ENCODE data around the gene AKAP13. TPM values are rescaled to one million over a fixed set of nuclear protein-coding genes. Genes with fewer than 3 reads are reported as not detected.

AKAP13 gene
- polyA plus RNA-seq, 1 experiment, result 13.6 TPM

DNA sequence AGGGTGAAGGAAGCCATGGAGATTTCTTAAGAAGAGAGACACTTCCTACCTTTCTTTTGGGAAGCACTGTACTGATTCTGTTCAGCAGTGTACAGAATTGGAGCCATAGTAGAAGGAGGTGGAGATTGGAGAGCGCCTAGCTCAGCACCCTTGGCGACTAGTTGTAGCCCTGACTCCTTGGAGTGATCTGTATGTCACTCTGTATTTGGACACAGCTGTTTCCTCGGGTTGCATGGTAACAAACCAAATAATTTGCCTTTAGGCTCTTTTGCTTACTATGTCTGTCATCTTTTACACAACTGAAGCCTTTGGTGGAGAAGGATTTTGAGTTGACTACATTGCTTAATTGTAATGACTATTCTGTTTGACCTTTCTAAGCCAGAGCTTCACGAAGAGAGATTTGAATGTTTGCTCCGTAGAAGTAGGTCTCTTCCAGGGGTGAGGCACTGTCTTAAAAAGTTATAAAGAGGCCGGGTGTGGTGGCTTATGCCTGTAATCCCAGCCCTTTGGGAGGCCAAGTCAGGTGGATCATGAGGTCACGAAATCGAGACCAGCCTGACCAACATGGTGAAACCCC is 77.1 kb downstream of the AKAP13 start:
- TF ChIP-seq, protein P1, sequence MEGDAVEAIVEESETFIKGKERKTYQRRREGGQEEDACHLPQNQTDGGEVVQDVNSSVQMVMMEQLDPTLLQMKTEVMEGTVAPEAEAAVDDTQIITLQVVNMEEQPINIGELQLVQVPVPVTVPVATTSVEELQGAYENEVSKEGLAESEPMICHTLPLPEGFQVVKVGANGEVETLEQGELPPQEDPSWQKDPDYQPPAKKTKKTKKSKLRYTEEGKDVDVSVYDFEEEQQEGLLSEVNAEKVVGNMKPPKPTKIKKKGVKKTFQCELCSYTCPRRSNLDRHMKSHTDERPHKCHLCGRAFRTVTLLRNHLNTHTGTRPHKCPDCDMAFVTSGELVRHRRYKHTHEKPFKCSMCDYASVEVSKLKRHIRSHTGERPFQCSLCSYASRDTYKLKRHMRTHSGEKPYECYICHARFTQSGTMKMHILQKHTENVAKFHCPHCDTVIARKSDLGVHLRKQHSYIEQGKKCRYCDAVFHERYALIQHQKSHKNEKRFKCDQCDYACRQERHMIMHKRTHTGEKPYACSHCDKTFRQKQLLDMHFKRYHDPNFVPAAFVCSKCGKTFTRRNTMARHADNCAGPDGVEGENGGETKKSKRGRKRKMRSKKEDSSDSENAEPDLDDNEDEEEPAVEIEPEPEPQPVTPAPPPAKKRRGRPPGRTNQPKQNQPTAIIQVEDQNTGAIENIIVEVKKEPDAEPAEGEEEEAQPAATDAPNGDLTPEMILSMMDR (IDR thresholded peaks at IDR 0.05; ENCODE audit: insufficient read depth, low read depth, low read length), result no peak
- H3K27me3 ChIP-seq (ENCODE audit: control insufficient read depth, insufficient read depth, low read length), result no peaks in the 10 kb centered on the region
- ChIA-PET CTCF (interaction anchor here (2.4 kb wide), 1 partner anchor 161 kb away, joined by 7 read pairs; no protein-coding TSS in a partner anchor), POLR2A (no interaction called here)
- H3K4me3 ChIP-seq (ENCODE audit: low read depth, low read length), result no peak overlapping the region
- no peak for DNase-seq (ENCODE audit: low read depth)
- no peaks in the 10 kb centered on the region for H3K36me3 ChIP-seq (ENCODE audit: control insufficient read depth, insufficient read depth, low read length)

DNA sequence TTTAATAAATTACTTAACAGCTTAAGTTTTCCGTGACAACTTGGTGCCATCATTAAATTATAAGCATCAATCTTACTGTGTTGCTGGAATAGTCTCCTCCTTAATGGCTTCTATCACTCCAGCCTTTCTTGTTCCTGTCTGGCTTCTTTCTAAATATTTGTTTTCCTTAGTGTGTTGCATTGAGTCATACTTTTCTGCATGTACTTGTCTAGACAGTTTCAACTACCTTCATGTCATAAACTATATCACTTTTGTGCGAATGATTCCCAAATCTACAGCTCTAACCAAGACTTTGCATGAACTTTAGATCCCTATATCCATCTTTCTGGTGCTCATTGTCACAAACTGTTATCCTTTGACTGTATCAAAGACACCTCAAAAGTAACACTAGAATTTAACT is 78.4 kb downstream of the AKAP13 start:
- Histone ChIP-seq H3K27me3 (ENCODE audit: control insufficient read depth, insufficient read depth, low read length) (no peaks in the 10 kb centered on the region), H3K4me3 (ENCODE audit: low read depth, low read length) (no peak overlapping the region), H3K36me3 (ENCODE audit: control insufficient read depth, insufficient read depth, low read length) (no peaks in the 10 kb centered on the region)
- POLR2A ChIA-PET, result no interaction called here
- TF ChIP-seq, protein P1 (IDR thresholded peaks at IDR 0.05; ENCODE audit: insufficient read depth, low read depth, low read length), result no peak
- no peak for DNase-seq (ENCODE audit: low read depth)
- CTCF ChIA-PET, result interaction anchor here (2.4 kb wide), 1 partner anchor 162 kb away, joined by 7 read pairs; no protein-coding TSS in a partner anchor

DNA sequence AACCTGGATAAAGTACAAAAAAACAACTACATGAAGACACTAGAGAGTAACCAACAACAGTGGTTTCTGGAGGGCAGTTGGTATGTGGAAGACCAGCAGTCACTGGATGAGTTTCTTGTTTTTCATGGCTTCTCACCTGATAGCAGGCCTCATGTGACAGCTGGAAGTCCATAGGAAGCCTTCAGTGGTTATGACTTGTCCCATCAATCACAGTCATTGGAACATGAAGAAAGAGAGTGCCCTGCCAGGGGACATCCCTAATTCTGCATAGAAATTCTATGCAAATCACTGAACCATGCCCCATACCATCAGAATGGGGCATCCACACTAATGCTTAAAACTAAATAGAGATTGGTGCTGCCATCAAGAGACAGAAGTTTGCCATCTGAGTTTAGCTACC is 81.6 kb downstream of the AKAP13 start:
- Histone ChIP-seq H3K4me3 (ENCODE audit: low read depth, low read length) (no peak overlapping the region), H3K27me3 (ENCODE audit: control insufficient read depth, insufficient read depth, low read length) (no peaks in the 10 kb centered on the region), H3K36me3 (ENCODE audit: control insufficient read depth, insufficient read depth, low read length) (no peaks in the 10 kb centered on the region)
- ChIA-PET CTCF (interaction anchor here (1.0 to 1.2 kb wide), 2 partner anchors 11 to 14 kb away, joined by 3 to 4 read pairs; no protein-coding TSS in a partner anchor), POLR2A (no interaction called here)
- TF ChIP-seq, protein P1 (IDR thresholded peaks at IDR 0.05; ENCODE audit: insufficient read depth, low read depth, low read length), result no peak
- DNase-seq (ENCODE audit: low read depth), result no peak

DNA sequence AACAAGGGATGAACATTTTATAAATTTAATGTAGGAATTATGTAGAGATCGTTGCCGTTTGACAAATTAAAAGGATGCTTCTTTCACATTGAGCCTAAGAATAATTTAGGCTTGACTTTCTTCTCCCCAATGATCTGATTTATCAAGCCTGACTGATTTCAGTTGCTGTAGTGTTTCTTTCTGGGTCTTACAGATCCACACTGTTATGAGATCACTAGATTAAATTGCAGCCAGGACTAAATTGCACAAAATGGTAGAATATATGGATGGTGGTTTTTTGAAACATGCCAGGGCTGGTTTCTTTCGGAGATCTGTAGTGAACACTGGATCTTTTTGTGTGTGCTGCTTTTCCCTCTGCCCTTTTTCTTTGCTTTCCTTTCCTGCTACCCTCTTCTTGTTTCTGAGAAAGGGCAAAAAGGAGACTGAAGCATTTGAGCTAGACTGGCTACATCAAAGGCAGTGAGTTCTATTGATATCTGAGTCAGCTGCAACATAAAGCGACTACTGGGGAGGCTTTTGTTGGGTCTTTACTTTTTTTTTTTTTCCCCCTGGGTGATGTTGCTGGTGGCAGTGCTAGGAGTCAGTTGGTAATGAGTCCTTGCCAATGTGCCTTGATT is 83.0 kb downstream of the AKAP13 start:
- Histone ChIP-seq H3K27me3 (ENCODE audit: control insufficient read depth, insufficient read depth, low read length) (no peaks in the 10 kb centered on the region), H3K36me3 (ENCODE audit: control insufficient read depth, insufficient read depth, low read length) (no peaks in the 10 kb centered on the region), H3K4me3 (ENCODE audit: low read depth, low read length) (no peak overlapping the region)
- TF ChIP-seq, protein P1 (IDR thresholded peaks at IDR 0.05; ENCODE audit: insufficient read depth, low read depth, low read length), result no peak
- DNase-seq (ENCODE audit: low read depth), result no peak
- POLR2A ChIA-PET, result no interaction called here
- CTCF ChIA-PET, result interaction anchor here (1.2 kb wide), 1 partner anchor 33 kb away, joined by 3 read pairs; no protein-coding TSS in a partner anchor

DNA sequence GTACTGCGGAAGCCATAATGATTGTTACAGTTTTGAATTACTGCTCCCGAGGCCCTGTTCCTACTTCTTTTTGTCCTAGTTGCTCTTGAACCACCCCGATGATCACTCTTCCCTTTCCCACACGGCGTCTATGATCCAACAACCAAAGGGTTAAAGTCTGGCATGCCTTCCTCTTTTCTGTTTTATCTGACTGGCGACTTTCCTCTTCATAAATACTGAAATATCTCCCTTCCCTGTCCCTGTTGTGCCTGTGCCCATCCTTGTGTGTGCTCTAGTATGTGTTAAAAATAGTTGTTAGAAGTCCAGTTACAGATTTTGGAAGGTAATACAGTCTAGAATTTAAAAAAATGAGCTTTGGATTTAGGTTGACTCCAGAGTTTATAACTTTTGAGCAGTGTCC is 83.6 kb downstream of the AKAP13 start:
- no peak overlapping the region for H3K4me3 ChIP-seq (ENCODE audit: low read depth, low read length)
- TF ChIP-seq, protein P1 (IDR thresholded peaks at IDR 0.05; ENCODE audit: insufficient read depth, low read depth, low read length), result no peak
- ChIA-PET POLR2A (interaction anchor here (0.6 kb wide), 1 partner anchor 49 kb away, joined by 4 read pairs; no protein-coding TSS in a partner anchor), CTCF (interaction anchor here (1.2 kb wide), 1 partner anchor 33 kb away, joined by 3 read pairs; no protein-coding TSS in a partner anchor)
- DNase-seq (ENCODE audit: low read depth), result no peak
- no peaks in the 10 kb centered on the region for H3K27me3 ChIP-seq (ENCODE audit: control insufficient read depth, insufficient read depth, low read length)
- H3K36me3 ChIP-seq (ENCODE audit: control insufficient read depth, insufficient read depth, low read length), result no peaks in the 10 kb centered on the region

All from BJ (cell line).